ENCODE data around the gene CLCA4. TPM values are rescaled to one million over a fixed set of nuclear protein-coding genes. Genes with fewer than 3 reads are reported as not detected.

CLCA4 gene
- total RNA-seq, 1 donor: not detected

DNA sequence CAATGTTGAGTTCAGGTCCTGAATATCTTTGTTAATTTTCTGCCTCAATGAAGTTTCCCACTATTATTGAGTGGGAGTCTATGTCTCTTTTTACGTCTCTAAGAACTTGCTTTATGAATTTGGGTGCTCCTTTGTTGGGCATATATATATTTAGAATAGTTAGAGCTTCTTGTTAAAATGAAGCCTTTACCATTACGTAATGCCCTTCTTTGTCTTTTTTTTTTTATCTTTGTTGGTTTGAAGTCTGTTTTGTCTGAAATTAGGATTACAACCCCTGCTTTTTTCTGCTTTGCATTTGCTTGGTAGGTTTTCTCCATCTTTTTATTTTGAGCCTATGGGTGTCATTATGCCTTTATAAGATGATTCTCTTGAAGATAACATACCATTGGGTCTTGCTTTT lies 10.9 kb downstream of the CLCA4 start:
- Histone ChIP-seq H3K9me3 (ENCODE audit: low read depth, low read length) (no peaks in the 10 kb centered on the region), H3K36me3 (ENCODE audit: insufficient read depth, low read length) (no peaks in the 10 kb centered on the region), H2AFZ (ENCODE audit: low read length) (no peak overlapping the region), H3K27ac (ENCODE audit: low read depth, low read length) (no peak overlapping the region), H4K20me1 (ENCODE audit: insufficient read depth, low read length) (no peaks in the 10 kb centered on the region), H3K4me2 (ENCODE audit: insufficient read depth, low read length) (no peak overlapping the region), H3K4me1 (ENCODE audit: insufficient read depth, low read length) (no peaks in the 10 kb centered on the region), H3K79me2 (ENCODE audit: insufficient read depth, low read length) (no peaks in the 10 kb centered on the region), H3K4me3 (ENCODE audit: insufficient read depth, low read length) (no peak overlapping the region), H3K27me3 (ENCODE audit: insufficient read depth, low read length) (no peaks in the 10 kb centered on the region)
- DNase-seq (ENCODE audit: insufficient read length, low spot score, missing footprints): no peak
- TF ChIP-seq, protein P1, sequence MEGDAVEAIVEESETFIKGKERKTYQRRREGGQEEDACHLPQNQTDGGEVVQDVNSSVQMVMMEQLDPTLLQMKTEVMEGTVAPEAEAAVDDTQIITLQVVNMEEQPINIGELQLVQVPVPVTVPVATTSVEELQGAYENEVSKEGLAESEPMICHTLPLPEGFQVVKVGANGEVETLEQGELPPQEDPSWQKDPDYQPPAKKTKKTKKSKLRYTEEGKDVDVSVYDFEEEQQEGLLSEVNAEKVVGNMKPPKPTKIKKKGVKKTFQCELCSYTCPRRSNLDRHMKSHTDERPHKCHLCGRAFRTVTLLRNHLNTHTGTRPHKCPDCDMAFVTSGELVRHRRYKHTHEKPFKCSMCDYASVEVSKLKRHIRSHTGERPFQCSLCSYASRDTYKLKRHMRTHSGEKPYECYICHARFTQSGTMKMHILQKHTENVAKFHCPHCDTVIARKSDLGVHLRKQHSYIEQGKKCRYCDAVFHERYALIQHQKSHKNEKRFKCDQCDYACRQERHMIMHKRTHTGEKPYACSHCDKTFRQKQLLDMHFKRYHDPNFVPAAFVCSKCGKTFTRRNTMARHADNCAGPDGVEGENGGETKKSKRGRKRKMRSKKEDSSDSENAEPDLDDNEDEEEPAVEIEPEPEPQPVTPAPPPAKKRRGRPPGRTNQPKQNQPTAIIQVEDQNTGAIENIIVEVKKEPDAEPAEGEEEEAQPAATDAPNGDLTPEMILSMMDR (IDR thresholded peaks at IDR 0.05; ENCODE audit: extremely low read depth, low read depth, low read length): no peak

DNA sequence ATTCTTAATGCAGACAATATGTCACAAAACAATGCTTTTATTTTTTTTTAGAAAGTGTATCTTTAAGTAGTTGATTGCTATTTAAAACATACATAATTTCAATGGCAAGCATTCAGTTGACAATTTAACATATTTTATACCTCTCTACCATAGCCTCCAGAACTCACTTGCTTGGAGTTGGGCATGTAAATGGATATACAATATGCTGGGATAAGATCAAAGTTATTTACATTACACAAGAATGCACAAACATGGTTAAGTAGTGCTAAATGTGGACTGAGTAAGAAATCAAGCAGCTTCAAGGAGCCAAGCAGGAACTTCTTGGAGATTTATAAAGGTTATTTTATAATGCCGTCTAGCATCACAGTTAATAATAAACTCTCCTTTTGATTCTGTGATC lies 17.0 kb downstream of the CLCA4 start:
- H3K79me2 ChIP-seq (ENCODE audit: insufficient read depth, low read length): no peaks in the 10 kb centered on the region
- H3K36me3 ChIP-seq (ENCODE audit: insufficient read depth, low read length): no peaks in the 10 kb centered on the region
- H3K4me3 ChIP-seq (ENCODE audit: insufficient read depth, low read length): no peak overlapping the region
- no peaks in the 10 kb centered on the region for H3K9me3 ChIP-seq (ENCODE audit: low read depth, low read length)
- H3K27ac ChIP-seq (ENCODE audit: low read depth, low read length): no peak overlapping the region
- H3K4me2 ChIP-seq (ENCODE audit: insufficient read depth, low read length): no peak overlapping the region
- no peaks in the 10 kb centered on the region for H3K4me1 ChIP-seq (ENCODE audit: insufficient read depth, low read length)
- TF ChIP-seq, protein P1 (IDR thresholded peaks at IDR 0.05; ENCODE audit: extremely low read depth, low read depth, low read length): no peak
- H3K27me3 ChIP-seq (ENCODE audit: insufficient read depth, low read length): no peaks in the 10 kb centered on the region
- no peaks in the 10 kb centered on the region for H4K20me1 ChIP-seq (ENCODE audit: insufficient read depth, low read length)
- DNase-seq (ENCODE audit: insufficient read length, low spot score, missing footprints): no peak
- H2AFZ ChIP-seq (ENCODE audit: low read length): no peak overlapping the region

DNA sequence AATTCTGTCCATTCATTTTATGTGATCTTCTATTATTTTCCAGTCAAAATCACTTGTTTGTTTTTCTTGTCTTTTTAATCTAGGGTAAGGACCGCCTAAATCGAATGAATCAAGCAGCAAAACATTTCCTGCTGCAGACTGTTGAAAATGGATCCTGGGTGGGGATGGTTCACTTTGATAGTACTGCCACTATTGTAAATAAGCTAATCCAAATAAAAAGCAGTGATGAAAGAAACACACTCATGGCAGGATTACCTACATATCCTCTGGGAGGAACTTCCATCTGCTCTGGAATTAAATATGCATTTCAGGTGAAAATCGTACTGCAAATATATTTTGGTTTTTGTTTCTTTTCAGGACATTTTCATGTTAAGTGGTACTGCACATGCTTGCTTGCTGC lies 20.5 kb downstream of the CLCA4 start:
- TF ChIP-seq, protein P1 (IDR thresholded peaks at IDR 0.05; ENCODE audit: extremely low read depth, low read depth, low read length): no peak
- H3K4me3 ChIP-seq (ENCODE audit: insufficient read depth, low read length): no peak overlapping the region
- H3K79me2 ChIP-seq (ENCODE audit: insufficient read depth, low read length): no peaks in the 10 kb centered on the region

DNA sequence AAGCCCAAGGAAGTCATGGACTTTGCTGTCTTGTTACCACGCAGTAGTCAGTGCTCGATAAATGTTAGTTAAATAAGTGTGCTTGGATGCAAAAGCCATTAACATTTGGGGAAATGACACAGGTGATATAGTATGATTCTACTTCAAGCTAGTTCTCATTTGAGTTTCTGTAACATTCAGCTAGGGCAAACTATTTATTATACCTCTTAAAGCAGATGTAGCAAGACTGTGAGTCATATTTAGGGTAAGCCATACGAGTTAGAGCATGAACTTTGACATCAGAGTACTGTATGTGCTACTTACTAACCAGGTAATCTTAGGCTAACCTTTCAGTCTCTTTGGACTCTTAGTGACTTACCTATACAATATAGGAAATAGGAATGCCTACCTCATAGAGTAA lies 21.0 kb downstream of the CLCA4 start:
- H3K4me1 ChIP-seq (ENCODE audit: insufficient read depth, low read length): no peaks in the 10 kb centered on the region
- H3K9me3 ChIP-seq (ENCODE audit: low read depth, low read length): no peaks in the 10 kb centered on the region
- H3K27ac ChIP-seq (ENCODE audit: low read depth, low read length): no peak overlapping the region
- no peaks in the 10 kb centered on the region for H3K36me3 ChIP-seq (ENCODE audit: insufficient read depth, low read length)
- H3K4me3 ChIP-seq (ENCODE audit: insufficient read depth, low read length): no peak overlapping the region
- no peaks in the 10 kb centered on the region for H4K20me1 ChIP-seq (ENCODE audit: insufficient read depth, low read length)
- no peaks in the 10 kb centered on the region for H3K79me2 ChIP-seq (ENCODE audit: insufficient read depth, low read length)
- TF ChIP-seq, protein P1 (IDR thresholded peaks at IDR 0.05; ENCODE audit: extremely low read depth, low read depth, low read length): no peak
- peaks cover under 1% of the 10 kb centered on the region for H3K27me3 ChIP-seq (ENCODE audit: insufficient read depth, low read length)
- DNase-seq (ENCODE audit: insufficient read length, low spot score, missing footprints): no peak
- no peak overlapping the region for H2AFZ ChIP-seq (ENCODE audit: low read length)
- H3K4me2 ChIP-seq (ENCODE audit: insufficient read depth, low read length): no peak overlapping the region

More for the DNA sequence above, 20.5 kb downstream of the CLCA4 start:
- Histone ChIP-seq H2AFZ (ENCODE audit: low read length) (no peak overlapping the region), H3K4me1 (ENCODE audit: insufficient read depth, low read length) (no peaks in the 10 kb centered on the region), H3K9me3 (ENCODE audit: low read depth, low read length) (no peaks in the 10 kb centered on the region), H3K27ac (ENCODE audit: low read depth, low read length) (no peak overlapping the region), H3K4me2 (ENCODE audit: insufficient read depth, low read length) (no peak overlapping the region), H3K27me3 (ENCODE audit: insufficient read depth, low read length) (no peaks in the 10 kb centered on the region), H4K20me1 (ENCODE audit: insufficient read depth, low read length) (no peaks in the 10 kb centered on the region), H3K36me3 (ENCODE audit: insufficient read depth, low read length) (no peaks in the 10 kb centered on the region)
- no peak for DNase-seq (ENCODE audit: insufficient read length, low spot score, missing footprints)

Data from osteoblast (primary cell).